ENCODE measurements around the gene RBKS.
"Not testable (repeated sequence)": the region's sequence is repeated elsewhere in the genome, so short reads cannot be mapped to it uniquely, and the experiment has no call there.

Gene RBKS

GRCh38 chr2:27798948-27799645, 91.1 kb downstream of the RBKS start:
- no peak for DNase-seq (ENCODE audit: low read depth in 2 of 2)

GRCh38 chr2:27798486-27798885, 91.7 kb downstream of the RBKS start:
- no peak for DNase-seq (ENCODE audit: low read depth in 2 of 2)

DNA sequence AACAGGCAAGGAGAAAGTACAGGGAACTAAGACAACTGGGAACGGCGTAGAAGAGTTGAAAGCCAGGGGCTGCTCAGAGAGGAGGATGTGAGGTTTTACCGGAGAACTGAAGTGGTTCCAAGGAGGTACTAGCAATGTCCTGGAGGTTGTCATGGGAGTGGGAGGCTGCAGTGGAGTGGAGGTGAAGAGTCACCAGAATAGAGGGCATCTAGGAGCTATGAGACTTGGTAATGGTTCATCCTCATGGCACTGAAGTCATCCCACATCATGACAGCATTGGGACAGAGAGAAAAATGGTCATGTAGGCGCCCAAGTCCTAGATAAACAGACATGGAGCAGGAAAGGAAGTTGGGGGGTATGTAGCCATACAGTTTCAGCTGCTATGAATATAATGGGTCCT, 92.3 kb downstream of the RBKS start:
- DNase-seq (ENCODE audit: low read depth in 2 of 2): no peak

GRCh38 chr2:27796791-27797765, 93.1 kb downstream of the RBKS start:
- no peak for DNase-seq (ENCODE audit: low read depth in 2 of 2)

DNA sequence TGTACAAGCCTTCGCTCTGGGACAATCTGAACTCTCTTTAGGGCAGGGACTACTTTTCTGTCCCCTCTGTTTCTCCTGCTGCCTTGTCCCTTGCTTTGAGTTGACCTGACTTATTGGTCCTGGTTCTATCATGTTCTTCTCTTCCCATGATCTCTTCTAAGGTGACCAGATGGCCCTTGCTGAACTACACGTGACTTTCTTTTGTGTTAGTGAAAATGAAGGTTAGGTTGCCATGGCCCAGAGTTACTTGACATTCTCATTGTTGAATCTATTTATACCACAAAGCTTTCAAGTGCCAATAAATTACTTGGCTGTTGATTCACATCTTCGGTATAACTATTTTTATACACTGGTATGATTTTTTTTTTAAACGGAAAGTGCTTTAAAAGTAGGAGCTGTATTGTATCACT, 94.3 kb downstream of the RBKS start:
- DNase-seq (ENCODE audit: low read depth in 2 of 2): no peak

DNA sequence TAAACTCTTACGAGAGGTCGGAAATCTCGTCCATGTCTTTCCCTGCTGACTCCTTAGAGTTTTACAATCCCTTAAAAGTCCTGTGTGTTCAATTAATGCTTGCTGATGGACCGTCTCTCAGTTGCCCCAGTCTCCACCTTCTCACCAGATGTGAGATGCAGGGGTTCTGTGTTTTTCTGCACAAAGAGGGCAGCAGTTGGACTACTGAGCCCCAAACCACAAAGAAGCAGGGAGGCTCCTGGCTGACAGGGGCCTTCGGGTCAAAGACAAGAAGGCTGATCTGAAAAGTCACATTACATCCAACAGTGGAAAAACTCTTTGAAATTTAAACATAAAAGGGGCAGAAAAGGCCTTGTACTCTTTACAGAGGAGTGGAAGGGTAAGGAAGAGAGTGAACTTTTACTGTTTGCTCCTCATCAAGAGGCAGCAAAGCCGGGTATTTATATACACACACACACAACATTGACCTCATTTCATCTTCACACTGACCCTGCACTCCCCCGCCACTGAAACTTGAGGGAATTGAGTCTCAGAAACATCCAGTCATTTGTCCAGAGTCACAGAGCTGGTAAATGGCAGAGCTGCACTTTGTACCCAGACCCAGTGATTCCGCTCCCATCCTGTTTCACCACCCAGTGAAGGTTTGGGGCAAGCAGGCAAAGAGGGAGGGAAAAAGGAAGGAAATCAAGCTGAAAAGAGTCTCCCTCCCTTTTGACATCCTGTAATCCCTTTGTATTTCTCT, 94.9 kb downstream of the RBKS start:
- DNase-seq (ENCODE audit: low read depth in 2 of 2): no peak

GRCh38 chr2:27792759-27793158, 97.4 kb downstream of the RBKS start:
- DNase-seq (ENCODE audit: low read depth in 2 of 2): no peak

DNA sequence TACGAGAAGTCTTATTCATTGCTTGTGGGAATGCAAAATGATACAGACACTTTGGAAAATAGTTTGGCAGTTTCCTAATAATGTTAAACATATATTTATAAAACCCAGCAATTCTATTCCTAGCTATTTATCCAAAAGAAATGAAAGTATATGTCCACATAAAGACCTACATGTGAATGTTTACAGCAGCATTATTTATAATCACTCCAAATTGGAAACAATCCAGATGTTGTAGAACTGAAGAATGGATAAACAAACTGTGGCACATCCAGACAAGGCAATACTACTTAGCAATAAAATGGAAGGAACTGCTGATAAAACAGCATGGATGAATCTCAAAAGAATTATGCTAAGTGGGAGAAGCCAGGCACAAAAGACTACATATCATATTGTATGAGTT, 99.4 kb downstream of the RBKS start:
- DNase-seq (ENCODE audit: low read depth in 2 of 2): no peak

- DNase-seq (ENCODE audit: low read depth in 2 of 2): no peak
Observed at GRCh38 chr2:27782701-27783100, 107.5 kb downstream of the RBKS start.

- DNase-seq (ENCODE audit: low read depth in 2 of 2): no peak
Observed at GRCh38 chr2:27781496-27781895, 108.7 kb downstream of the RBKS start.

- no peak for DNase-seq (ENCODE audit: low read depth in 2 of 2)
Observed at GRCh38 chr2:27779417-27780055, 110.7 kb downstream of the RBKS start.

DNA sequence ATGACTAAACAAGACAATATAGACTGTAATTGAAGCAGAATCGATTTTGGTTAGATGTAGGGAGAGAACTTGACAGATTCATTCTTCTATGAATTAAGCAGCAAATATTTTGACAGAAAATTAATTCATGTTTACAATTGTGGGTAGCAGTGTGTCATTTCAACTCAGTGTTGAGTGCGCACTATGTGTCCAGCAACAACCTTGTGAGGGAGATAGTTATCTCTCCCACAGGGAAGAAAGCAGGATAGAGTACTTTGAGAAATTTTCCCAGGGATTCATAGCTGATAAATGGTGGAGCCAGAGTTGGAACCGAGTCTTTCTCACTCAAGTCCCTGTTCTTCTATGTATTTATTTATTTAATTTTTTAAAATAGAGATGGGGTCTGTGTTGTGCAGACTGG, 113.5 kb downstream of the RBKS start:
- DNase-seq (ENCODE audit: low read depth in 2 of 2): no peak

- no peak for DNase-seq (ENCODE audit: low read depth in 2 of 2)
Observed at GRCh38 chr2:27776097-27776496, 114.1 kb downstream of the RBKS start.

GRCh38 chr2:27773959-27774358, 116.2 kb downstream of the RBKS start:
- no peak for DNase-seq (ENCODE audit: low read depth in 2 of 2)

DNA sequence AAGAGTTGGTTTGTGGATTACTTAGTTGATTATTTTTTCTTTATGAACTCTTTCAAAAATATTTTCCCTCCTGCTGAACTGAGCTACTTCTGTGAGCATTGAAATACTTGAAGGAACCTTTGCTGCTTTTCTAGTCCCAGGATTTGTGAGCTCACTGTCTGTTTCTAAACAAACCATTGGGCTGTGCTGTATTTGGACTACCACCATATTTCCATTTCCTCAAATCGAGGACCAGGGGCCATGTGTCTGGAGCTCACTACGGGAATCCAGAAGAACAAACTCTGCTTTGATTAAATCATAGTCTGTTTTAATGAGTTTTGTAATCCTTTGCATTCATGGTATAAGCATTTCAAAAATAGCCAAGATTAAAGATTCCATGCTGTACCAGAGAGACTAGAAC, 117.4 kb downstream of the RBKS start:
- no peak for DNase-seq (ENCODE audit: low read depth in 2 of 2)

GRCh38 chr2:27771548-27772335, 118.4 kb downstream of the RBKS start, which contains the start of gene MRPL33:
Gene MRPL33, plus strand, starts transcription at chr2:27771719. Its CDS starts 59 bp downstream, at chr2:27771778.
- peak; percentile 91 to 93 for DNase-seq (ENCODE audit: low read depth in 2 of 2)

DNA sequence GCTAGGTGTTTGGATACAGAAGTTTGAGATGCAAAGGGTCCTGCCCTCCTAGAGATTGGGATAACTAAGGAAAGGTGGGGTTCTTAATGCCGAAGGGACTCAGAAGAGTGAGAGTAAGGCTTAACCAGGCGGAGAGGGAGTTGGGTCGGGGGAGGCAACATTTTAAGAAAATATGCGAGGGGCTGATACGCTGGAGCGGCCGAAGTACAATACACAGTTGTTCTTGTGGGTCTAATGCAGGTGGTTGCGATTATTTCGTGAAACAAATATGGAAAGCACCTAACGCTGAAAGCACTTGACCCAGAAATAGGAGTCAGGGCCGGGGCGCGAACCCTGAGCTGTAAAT, 119.0 kb downstream of the RBKS start:
- no peak for DNase-seq (ENCODE audit: low read depth in 2 of 2)

DNA sequence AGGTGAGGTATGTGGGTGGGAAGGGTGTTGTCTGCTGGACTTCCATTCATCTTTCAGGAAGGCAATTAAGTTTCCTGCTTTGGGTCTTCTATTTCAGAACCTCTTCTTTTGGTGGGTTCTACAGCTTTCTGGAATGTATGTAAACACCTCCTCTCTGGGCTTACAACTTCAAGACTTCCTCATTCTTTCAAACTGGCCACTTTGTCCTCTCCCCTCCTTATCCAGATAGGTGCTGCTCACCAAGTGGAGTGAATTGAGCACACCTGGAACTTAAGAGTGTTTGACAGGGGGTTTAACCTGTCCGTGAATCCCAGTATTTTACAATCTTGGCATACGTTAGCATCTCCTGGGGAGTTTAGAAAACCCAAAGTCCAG, 123.9 kb downstream of the RBKS start:
- DNase-seq (ENCODE audit: low read depth in 2 of 2): no peak

DNA sequence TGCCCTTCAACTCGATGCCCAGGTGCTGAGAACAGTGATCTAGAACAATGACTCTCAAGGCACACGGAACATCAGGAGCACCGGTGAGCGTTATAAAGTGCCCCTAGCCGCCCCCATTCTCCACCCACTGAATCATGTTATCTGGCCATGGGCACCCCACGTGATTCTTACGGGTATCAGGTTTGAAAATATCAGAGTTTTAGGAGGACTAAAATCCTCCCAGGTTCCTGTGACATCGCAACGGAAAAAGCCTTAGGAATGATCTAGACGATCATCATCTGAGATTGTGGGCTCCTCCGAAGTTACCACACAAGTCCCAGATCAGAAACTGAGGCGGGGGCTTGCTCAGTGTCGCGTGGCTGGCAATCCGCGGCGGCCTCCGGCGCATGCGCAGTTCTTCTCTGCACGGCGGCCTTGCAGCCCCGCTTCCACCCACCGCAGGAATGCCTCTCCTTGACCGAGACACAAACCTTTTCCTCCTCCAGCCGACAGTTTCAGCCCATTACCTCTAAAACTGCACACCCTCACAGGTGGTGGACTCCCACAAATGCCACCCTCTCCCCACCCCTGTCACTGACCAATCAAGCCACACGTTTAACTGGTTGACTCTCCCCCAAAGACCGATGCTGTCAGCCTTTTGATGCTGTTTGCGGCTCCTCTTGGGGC, 124.4 kb downstream of the RBKS start:
- peak; percentile 45 to 46 for DNase-seq (ENCODE audit: low read depth in 2 of 2)

DNA sequence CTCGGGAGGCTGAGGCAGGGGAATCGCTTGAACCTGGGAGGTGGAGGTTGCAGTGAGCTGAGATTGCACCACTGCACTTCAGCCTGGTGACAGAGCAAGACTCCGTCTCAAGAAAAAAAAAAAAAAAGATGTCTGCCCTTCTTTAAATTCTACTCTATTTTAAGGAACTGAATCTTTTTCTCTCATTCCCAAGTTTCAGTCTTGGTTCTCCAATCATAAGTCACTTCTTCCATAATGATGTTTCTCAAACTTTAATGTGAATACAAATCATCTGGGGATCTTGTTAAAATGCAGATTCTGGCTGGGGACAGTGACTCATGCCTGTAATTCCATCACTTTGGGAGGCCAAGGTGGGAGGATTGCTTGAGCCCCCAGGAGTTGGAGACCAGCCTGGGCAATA, 125.7 kb downstream of the RBKS start:
- DNase-seq (ENCODE audit: low read depth in 2 of 2): not testable (repeated sequence)

DNA sequence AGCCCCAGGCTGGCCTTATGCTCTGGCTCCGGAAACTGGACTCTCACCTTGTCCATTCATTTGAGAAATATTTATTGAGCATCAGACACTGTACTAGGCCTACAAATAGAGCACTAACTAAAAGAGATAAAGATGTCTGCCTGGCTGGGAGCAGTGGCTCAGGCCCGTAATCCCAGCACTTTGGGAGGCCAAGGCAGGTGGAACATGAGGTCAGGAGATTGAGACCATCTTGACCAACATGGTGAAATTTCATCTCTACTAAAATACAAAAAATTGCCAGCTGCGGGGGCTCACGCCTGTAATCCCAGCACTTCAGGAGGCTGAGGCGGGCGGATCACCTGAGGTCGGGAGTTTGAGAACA, 126.3 kb downstream of the RBKS start:
- no peak for DNase-seq (ENCODE audit: low read depth in 2 of 2)
